Common myeloid progenitor, CD34-positive (primary cell): ENCODE measurements around the gene FPGS.

Experiments used
- CTCF ChIA-PET: fragments of 350-600 bp; sonication (Branson Sonifier 250); formaldehyde crosslinking; loops from one replicate; lab custom pipeline; 2021; ENCODE audit warnings: antibody characterized with exemption; lab: Charles Lee
- POLR2A ChIA-PET: fragments of 350-600 bp; sonication (Branson Sonifier 250); formaldehyde crosslinking; loops from one replicate; lab custom pipeline; 2021; ENCODE audit warnings: antibody characterized with exemption; lab: Charles Lee
- DNase-seq, 3 donors: peaks; one replicate each; pipeline versions ENCODE4 v3.0.0 to v3.0.0-alpha.2; 2013
- H3K27ac ChIP-seq, 2 experiments: 1 replicate in 1 of 2; 2 replicates in 1 of 2; pipeline ENCODE4 v1.7.0; 2013; ENCODE audit warnings: inconsistent platforms in 2 of 2, low read length in 2 of 2, mild to moderate bottlenecking in 2 of 2, low read depth in 1 of 2, moderate library complexity in 1 of 2; ENCODE audit not compliant: severe bottlenecking in 2 of 2, insufficient read depth in 1 of 2, poor library complexity in 1 of 2
- H3K27me3 ChIP-seq, 5 experiments: replicated peaks in 2 of 5; 1 replicate in 3 of 5; 2 replicates in 2 of 5; pipeline versions ENCODE4 v1.6.1 to v1.7.0; 2013; ENCODE audit warnings: low read length in 4 of 5, mild to moderate bottlenecking in 2 of 5, moderate library complexity in 2 of 5, inconsistent platforms in 1 of 5; ENCODE audit not compliant: insufficient read depth in 5 of 5, control insufficient read depth in 4 of 5
- H3K36me3 ChIP-seq, 4 experiments: 1 replicate in 2 of 4; 2 replicates in 2 of 4; pipeline versions ENCODE4 v1.6.1 to v1.7.0; 2013; ENCODE audit warnings: low read length in 3 of 4, control low read depth in 1 of 4, mild to moderate bottlenecking in 1 of 4; ENCODE audit not compliant: control insufficient read depth in 4 of 4, insufficient read depth in 4 of 4
- H3K4me1 ChIP-seq, 4 experiments: 1 replicate in 3 of 4; 2 replicates in 1 of 4; pipeline versions ENCODE4 v1.6.1 to v1.7.1; 2013; ENCODE audit warnings: low read length in 3 of 4, mild to moderate bottlenecking in 3 of 4, control low read depth in 1 of 4, inconsistent platforms in 1 of 4, moderate library complexity in 1 of 4; ENCODE audit not compliant: control insufficient read depth in 4 of 4, insufficient read depth in 4 of 4; ENCODE audit errors: control extremely low read depth in 1 of 4
- H3K4me3 ChIP-seq, 7 experiments: 1 replicate in 4 of 7; 2 replicates in 3 of 7; pipeline versions ENCODE4 v1.5.1 to v1.7.0; 2013; ENCODE audit warnings: mild to moderate bottlenecking in 7 of 7, low read length in 6 of 7, moderate library complexity in 6 of 7, inconsistent platforms in 2 of 7, low read depth in 2 of 7, control low read depth in 1 of 7; ENCODE audit not compliant: insufficient read depth in 4 of 7, control insufficient read depth in 1 of 7; ENCODE audit errors: extremely low read depth in 1 of 7
- H3K9me3 ChIP-seq, 5 experiments: 1 replicate in 4 of 5; 2 replicates in 1 of 5; pipeline versions ENCODE4 v1.6.1 to v1.7.1; 2013; ENCODE audit warnings: low read length in 4 of 5, mild to moderate bottlenecking in 2 of 5, inconsistent platforms in 1 of 5, low read depth in 1 of 5, moderate library complexity in 1 of 5; ENCODE audit not compliant: control insufficient read depth in 4 of 5, insufficient read depth in 2 of 5; ENCODE audit errors: control extremely low read depth in 1 of 5
- WGBS: methylation state at CpG from one replicate; pipeline ENCODE4 v1.1.5; 2013; ENCODE audit not compliant: insufficient coverage; 5-methylcytosine and 5-hydroxymethylcytosine counted together

The FPGS gene

GRCh38 chr9:127812936-127813675 is 10.4 kb downstream of the FPGS start:
- Histone ChIP-seq H3K27me3 (no peaks in the 10 kb centered on the region), H3K9me3 (no peaks in the 10 kb centered on the region), H3K36me3 (peaks cover under 1 to 91% (median 67%) of the 10 kb centered on the region in 4 experiments), H3K4me3 (no peak overlapping the region), H3K4me1 (peaks cover 0 to 3% (median 0%) of the 10 kb centered on the region in 4 experiments), H3K27ac (no peak overlapping the region)
- ChIA-PET CTCF (interaction anchor here (1.4 kb wide), 1 partner anchor 26 kb away, joined by 4 read pairs; no protein-coding TSS in a partner anchor), POLR2A (no interaction called here)
- no peak for DNase-seq
- 98% methylated on average over 19 of the region's 19 CpGs for WGBS

- Histone ChIP-seq H3K36me3 (peaks cover 0 to 90% (median 68%) of the 10 kb centered on the region in 4 experiments), H3K4me3 (no peak overlapping the region), H3K9me3 (no peaks in the 10 kb centered on the region), H3K27ac (no peak overlapping the region), H3K4me1 (peaks cover 0 to 3% (median 0%) of the 10 kb centered on the region in 4 experiments), H3K27me3 (no peaks in the 10 kb centered on the region)
- no peak for DNase-seq
- POLR2A ChIA-PET, result no interaction called here
- CTCF ChIA-PET, result no interaction called here
- 100% methylated on average over 6 of the region's 9 CpGs for WGBS
Measured at GRCh38 chr9:127813686-127814226, 11.1 kb downstream of the FPGS start.

- H3K4me3 ChIP-seq, result no peak overlapping the region
- H3K4me1 ChIP-seq, result no peaks in the 10 kb centered on the region
- DNase-seq, result no peak
- peaks cover 0 to 89% (median 71%) of the 10 kb centered on the region in 4 experiments for H3K36me3 ChIP-seq
- H3K27me3 ChIP-seq, result no peaks in the 10 kb centered on the region
- no peaks in the 10 kb centered on the region for H3K9me3 ChIP-seq
- H3K27ac ChIP-seq, result peak overlapping the region in 1 of 2 experiments; percentile 43
- WGBS, result 94% methylated on average over 10 of the region's 11 CpGs
- ChIA-PET CTCF (no interaction called here), POLR2A (no interaction called here)
Measured at GRCh38 chr9:127814619-127815511, 12.2 kb downstream of the FPGS start.

GRCh38 chr9:127815512-127816361 is 13.1 kb downstream of the FPGS start:
- H3K27me3 ChIP-seq, result no peaks in the 10 kb centered on the region
- 97% methylated on average over 28 of the region's 33 CpGs for WGBS
- no peaks in the 10 kb centered on the region for H3K4me1 ChIP-seq
- peaks cover 0 to 83% (median 64%) of the 10 kb centered on the region in 4 experiments for H3K36me3 ChIP-seq
- no peak overlapping the region for H3K4me3 ChIP-seq
- ChIA-PET CTCF (no interaction called here), POLR2A (no interaction called here)
- DNase-seq, result no peak
- peak overlapping the region in 1 of 2 experiments; percentile 43 for H3K27ac ChIP-seq
- H3K9me3 ChIP-seq, result no peaks in the 10 kb centered on the region

- Histone ChIP-seq H3K9me3 (no peaks in the 10 kb centered on the region), H3K4me3 (no peak overlapping the region), H3K4me1 (no peaks in the 10 kb centered on the region), H3K27ac (no peak overlapping the region), H3K27me3 (no peaks in the 10 kb centered on the region), H3K36me3 (peaks cover 0 to 87% (median 63%) of the 10 kb centered on the region in 4 experiments)
- WGBS, result 95% methylated on average over 2 of the region's 3 CpGs
- CTCF ChIA-PET, result no interaction called here
- DNase-seq, result no peak
- POLR2A ChIA-PET, result no interaction called here
Measured at GRCh38 chr9:127816362-127816725, 13.7 kb downstream of the FPGS start.

- Histone ChIP-seq H3K4me1 (no peaks in the 10 kb centered on the region), H3K9me3 (no peaks in the 10 kb centered on the region), H3K27me3 (no peaks in the 10 kb centered on the region), H3K27ac (no peak overlapping the region), H3K4me3 (no peak overlapping the region), H3K36me3 (peaks cover 0 to 84% (median 62%) of the 10 kb centered on the region in 4 experiments)
- CTCF ChIA-PET, result interaction anchor here (1.3 to 2.2 kb wide), 2 partner anchors 50 to 52 kb away, joined by 3 to 10 read pairs; no protein-coding TSS in a partner anchor
- WGBS, result 100% methylated on average over 5 of the region's 8 CpGs
- DNase-seq, result no peak
- POLR2A ChIA-PET, result no interaction called here
Measured at GRCh38 chr9:127816728-127817127, 14.0 kb downstream of the FPGS start.
